Naive thymus-derived CD4-positive, alpha-beta T cell (primary cell): Measurements from ENCODE around the gene BTG4. TPM values are rescaled to one million over a fixed set of nuclear protein-coding genes. Genes with fewer than 3 reads are reported as not detected.

Experiments
- ATAC-seq: fragments of 150-1000 bp; cut with Tn5 transposase; 2 replicates; pipeline ENCODE4 v1.10.0; 2021; ENCODE audit warnings: mild to moderate bottlenecking, moderate library complexity
- CTCF ChIA-PET: fragments of 350-600 bp; sonication (Branson Sonifier 250); formaldehyde crosslinking; loops from one replicate; lab custom pipeline; 2021; ENCODE audit warnings: antibody characterized with exemption; lab: Charles Lee
- POLR2A ChIA-PET: fragments of 350-600 bp; sonication (Branson Sonifier 250); formaldehyde crosslinking; loops from one replicate; lab custom pipeline; 2021; ENCODE audit warnings: antibody characterized with exemption, inconsistent platforms; lab: Charles Lee
- DNase-seq, 9 donors: peaks; one replicate each; pipeline versions ENCODE4 v3.0.0 to v3.0.0-alpha.2; 2020 to 2022; ENCODE audit warnings: mixed read lengths in 1 of 9
- H3K27ac ChIP-seq: one replicate; pipeline ENCODE4 v1.7.0; 2013; ENCODE audit warnings: mild to moderate bottlenecking, low read depth, low read length, moderate library complexity
- H3K27me3 ChIP-seq, 2 donors: one replicate each; pipeline ENCODE4 v1.7.0; 2013; ENCODE audit warnings: low read length in 2 of 2, mild to moderate bottlenecking in 2 of 2, moderate library complexity in 2 of 2; ENCODE audit not compliant: control insufficient read depth in 2 of 2, insufficient read depth in 2 of 2
- H3K36me3 ChIP-seq, 3 experiments: 1 replicate in 2 of 3; 2 replicates in 1 of 3; pipeline ENCODE4 v1.7.0; 2013; ENCODE audit warnings: low read length in 3 of 3, mild to moderate bottlenecking in 3 of 3, moderate library complexity in 1 of 3; ENCODE audit not compliant: insufficient read depth in 3 of 3, control insufficient read depth in 2 of 3
- H3K4me1 ChIP-seq, 2 donors: one replicate each; pipeline ENCODE4 v1.7.0; 2013; ENCODE audit warnings: low read length in 2 of 2, mild to moderate bottlenecking in 2 of 2, moderate library complexity in 1 of 2; ENCODE audit not compliant: control insufficient read depth in 2 of 2, insufficient read depth in 2 of 2
- H3K4me3 ChIP-seq: 2 replicates; pipeline ENCODE4 v1.7.0; 2013; ENCODE audit warnings: mild to moderate bottlenecking, low read length
- H3K9me3 ChIP-seq, 3 experiments: 1 replicate in 2 of 3; 2 replicates in 1 of 3; pipeline ENCODE4 v1.7.0; 2013; ENCODE audit warnings: low read length in 3 of 3; ENCODE audit not compliant: control insufficient read depth in 2 of 3
- H3K27ac Mint-ChIP-seq, 9 donors: one replicate each; pipeline ENCODE4 v1.8.0; 2020 to 2022; ENCODE audit warnings: mixed read lengths in 9 of 9, mild to moderate bottlenecking in 8 of 9, moderate library complexity in 5 of 9, inconsistent platforms in 2 of 9
- H3K27me3 Mint-ChIP-seq, 5 donors: one replicate each; pipeline ENCODE4 v1.8.0; 2021 to 2022; ENCODE audit warnings: mixed read lengths in 5 of 5, mild to moderate bottlenecking in 1 of 5
- H3K36me3 Mint-ChIP-seq, 5 donors: one replicate each; pipeline ENCODE4 v1.8.0; 2020 to 2022; ENCODE audit warnings: mixed read lengths in 5 of 5, mild to moderate bottlenecking in 3 of 5, inconsistent platforms in 1 of 5
- H3K4me1 Mint-ChIP-seq, 7 donors: one replicate each; pipeline ENCODE4 v1.8.0; 2020 to 2022; ENCODE audit warnings: mixed read lengths in 7 of 7, mild to moderate bottlenecking in 3 of 7, inconsistent platforms in 1 of 7
- H3K4me3 Mint-ChIP-seq, 10 donors: one replicate each; pipeline ENCODE4 v1.8.0; 2020 to 2022; ENCODE audit warnings: mild to moderate bottlenecking in 10 of 10, mixed read lengths in 10 of 10, moderate library complexity in 6 of 10, inconsistent platforms in 2 of 10
- H3K9me3 Mint-ChIP-seq, 11 donors: one replicate each; pipeline ENCODE4 v1.8.0; 2020 to 2022; ENCODE audit warnings: mixed read lengths in 11 of 11, mild to moderate bottlenecking in 4 of 11, inconsistent platforms in 1 of 11, moderate library complexity in 1 of 11
- intact Hi-C, 2 donors: fragments of 100-400 bp; cut with micrococcal nuclease; formaldehyde crosslinking; loops; one replicate each; pipeline ENCODE4 v1.15.1; 2023
- polyA plus RNA-seq, 2 donors: library from polyadenylated mRNA; unstranded; fragments of 300-500 nt; fragmentation: Illumina TruSeq; gene quantifications; one replicate each; pipeline ENCODE4 v1.2.3, GENCODE V29; 2021
- total RNA-seq, 6 experiments: library from RNA in 5 of 6; stranded (reverse) in 5 of 6; gene quantifications; 1 replicate in 5 of 6; 2 replicates in 1 of 6; pipeline ENCODE4 v1.2.3 and lab custom pipeline; 2021 to 2026

BTG4 gene
- total and polyA plus RNA-seq, 7 experiments from 2014 or later, result not detected

DNA sequence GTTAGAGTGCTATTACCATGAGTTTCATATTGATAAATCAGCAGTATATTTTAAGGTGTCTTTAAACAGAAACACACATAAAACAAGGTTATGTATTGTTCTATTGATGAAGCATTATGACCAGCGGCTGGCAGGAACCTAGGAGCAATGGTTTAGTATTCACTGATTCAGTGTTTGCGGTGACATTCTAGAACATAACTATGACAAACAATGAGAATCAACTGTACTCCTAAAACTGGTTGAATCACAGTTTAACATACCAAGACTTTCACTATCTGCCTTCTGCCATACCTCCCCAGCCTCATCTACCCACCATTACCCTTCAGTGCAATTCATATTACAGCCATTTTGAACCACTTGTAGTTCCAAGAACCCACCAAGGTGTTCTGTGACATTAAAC lies 11.2 kb upstream of the BTG4 start:
- no peak overlapping the region for H3K27ac Mint-ChIP-seq
- H3K27me3 ChIP-seq, result peaks cover 0 to 5% of the 10 kb centered on the region in 2 donors
- H3K4me1 ChIP-seq, result peaks cover 0 to under 1% of the 10 kb centered on the region in 2 donors
- no peaks in the 10 kb centered on the region for H3K36me3 Mint-ChIP-seq
- H3K9me3 ChIP-seq, result no peaks in the 10 kb centered on the region
- no peak overlapping the region for H3K27ac ChIP-seq
- DNase-seq (no peak), ATAC-seq (no peak)
- intact Hi-C loops, result no loop called here
- no peak overlapping the region for H3K4me3 Mint-ChIP-seq
- H3K9me3 Mint-ChIP-seq, result no peaks in the 10 kb centered on the region
- ChIA-PET POLR2A (no interaction called here), CTCF (no interaction called here)
- no peaks in the 10 kb centered on the region for H3K36me3 ChIP-seq
- peaks cover 0 to 14% (median 8%) of the 10 kb centered on the region in 5 donors for H3K27me3 Mint-ChIP-seq
- peaks cover under 1 to 27% (median 3%) of the 10 kb centered on the region in 7 donors for H3K4me1 Mint-ChIP-seq
- H3K4me3 ChIP-seq, result no peak overlapping the region

DNA sequence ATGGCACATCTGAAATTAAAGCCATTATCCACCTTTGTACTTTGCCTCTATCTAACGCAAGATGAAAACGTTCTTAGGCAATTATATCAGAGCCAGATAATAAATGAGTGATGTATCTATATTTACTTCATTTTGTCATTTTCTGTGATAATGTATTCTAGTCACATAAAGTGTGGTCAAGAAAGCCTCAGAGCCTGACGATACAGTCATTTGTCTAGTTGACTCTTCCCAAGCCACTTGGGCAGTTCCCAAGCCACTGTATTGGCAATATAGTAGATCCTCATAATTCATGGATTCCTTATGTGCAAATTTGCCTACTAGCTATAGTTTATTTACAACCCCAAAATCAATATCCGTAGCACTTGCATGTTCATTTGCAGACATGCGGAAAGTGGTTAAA lies 10.2 kb upstream of the BTG4 start:
- Mint-ChIP-seq H3K4me3 (no peak overlapping the region), H3K9me3 (no peaks in the 10 kb centered on the region), H3K36me3 (no peaks in the 10 kb centered on the region), H3K27ac (no peak overlapping the region), H3K4me1 (peaks cover 0 to 24% (median 3%) of the 10 kb centered on the region in 7 donors), H3K27me3 (peaks cover 0 to 17% (median 8%) of the 10 kb centered on the region in 5 donors)
- no peak overlapping the region for H3K27ac ChIP-seq
- no peaks in the 10 kb centered on the region for H3K9me3 ChIP-seq
- no peak overlapping the region for H3K4me3 ChIP-seq
- intact Hi-C loops, result no loop called here
- H3K4me1 ChIP-seq, result no peaks in the 10 kb centered on the region
- H3K27me3 ChIP-seq, result peaks cover 0 to 5% of the 10 kb centered on the region in 2 donors
- H3K36me3 ChIP-seq, result no peaks in the 10 kb centered on the region
- no peak for ATAC-seq
- ChIA-PET CTCF (no interaction called here), POLR2A (interaction anchor here (0.8 kb wide), 1 partner anchor 863 kb away, joined by 3 read pairs; no protein-coding TSS in a partner anchor)
- no peak for DNase-seq

DNA sequence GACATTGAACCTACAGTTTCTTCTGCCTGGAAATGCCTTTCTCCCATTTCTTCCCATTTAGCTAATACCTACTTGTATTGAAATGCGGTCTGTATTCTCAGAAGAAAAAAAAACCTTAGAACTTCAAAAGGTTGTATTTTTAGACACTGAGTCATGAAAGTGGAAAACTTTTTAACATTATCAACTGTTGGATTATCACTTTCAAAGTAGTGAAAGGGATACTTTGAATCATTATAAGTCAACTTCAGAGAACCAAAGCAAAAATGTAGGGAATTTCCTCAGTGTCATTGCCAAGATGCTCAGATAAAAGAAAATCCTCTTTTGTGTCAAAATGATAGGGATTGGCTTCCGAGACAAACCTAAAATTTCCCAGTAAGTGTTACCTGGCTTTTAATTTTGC lies 8.9 kb upstream of the BTG4 start:
- intact Hi-C loops, result no loop called here
- DNase-seq (no peak), ATAC-seq (no peak)
- Histone ChIP-seq H3K9me3 (no peaks in the 10 kb centered on the region), H3K4me3 (no peak overlapping the region), H3K4me1 (no peaks in the 10 kb centered on the region), H3K27ac (no peak overlapping the region), H3K36me3 (no peaks in the 10 kb centered on the region), H3K27me3 (peaks cover 0 to 5% of the 10 kb centered on the region in 2 donors)
- Mint-ChIP-seq H3K4me3 (no peak overlapping the region), H3K27ac (no peak overlapping the region), H3K27me3 (peaks cover 0 to 18% (median 8%) of the 10 kb centered on the region in 5 donors), H3K9me3 (no peaks in the 10 kb centered on the region), H3K36me3 (no peaks in the 10 kb centered on the region), H3K4me1 (peaks cover 0 to 16% (median under 1%) of the 10 kb centered on the region in 7 donors)
- POLR2A ChIA-PET, result no interaction called here
- CTCF ChIA-PET, result no interaction called here

DNA sequence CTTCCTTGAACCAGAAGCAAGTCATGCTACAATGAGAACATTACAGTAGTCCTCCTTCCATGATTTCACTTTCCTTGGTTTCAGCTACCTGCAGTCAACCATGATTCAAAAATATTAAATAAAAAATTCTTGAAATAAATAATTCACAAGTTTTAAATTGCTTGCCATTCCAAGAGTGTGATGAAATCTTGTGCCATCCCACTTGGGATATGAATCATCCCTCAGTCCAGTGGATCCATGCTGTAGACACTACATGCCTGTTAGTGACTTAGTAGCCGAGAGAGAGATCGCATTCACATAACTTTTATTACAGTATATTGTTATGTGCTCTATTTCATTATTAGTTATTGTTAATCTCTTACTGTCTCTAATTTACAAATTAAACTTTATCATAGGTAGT lies 8.4 kb upstream of the BTG4 start:
- CTCF ChIA-PET, result no interaction called here
- Histone ChIP-seq H3K4me1 (no peaks in the 10 kb centered on the region), H3K4me3 (no peak overlapping the region), H3K36me3 (no peaks in the 10 kb centered on the region), H3K27ac (no peak overlapping the region), H3K9me3 (no peaks in the 10 kb centered on the region), H3K27me3 (peaks cover 0 to 5% of the 10 kb centered on the region in 2 donors)
- peaks cover 0 to 12% (median 0%) of the 10 kb centered on the region in 7 donors for H3K4me1 Mint-ChIP-seq
- no peak for DNase-seq
- ATAC-seq, result no peak
- intact Hi-C loops, result no loop called here
- H3K36me3 Mint-ChIP-seq, result no peaks in the 10 kb centered on the region
- no peaks in the 10 kb centered on the region for H3K9me3 Mint-ChIP-seq
- H3K4me3 Mint-ChIP-seq, result no peak overlapping the region
- POLR2A ChIA-PET, result no interaction called here
- H3K27ac Mint-ChIP-seq, result no peak overlapping the region
- H3K27me3 Mint-ChIP-seq, result peaks cover 0 to 20% (median 9%) of the 10 kb centered on the region in 5 donors

DNA sequence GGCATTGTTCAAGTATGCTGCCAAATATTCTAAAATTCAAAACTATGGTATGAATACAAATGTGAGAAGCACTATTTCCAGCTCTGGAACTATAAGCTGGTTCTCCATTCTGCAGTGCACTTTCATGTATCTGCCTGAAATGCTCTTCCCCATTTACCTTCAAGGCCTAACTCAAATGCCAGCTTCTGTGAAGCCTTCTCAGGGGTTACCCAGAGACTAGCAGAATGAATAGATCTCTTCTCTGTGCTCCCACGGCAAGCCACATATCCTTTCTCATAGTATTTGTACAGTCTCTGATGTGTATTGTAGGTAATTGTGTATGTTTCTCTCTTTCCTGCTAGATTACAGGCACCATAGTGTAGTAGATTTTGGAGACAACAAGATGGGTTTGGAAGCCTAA lies 6.5 kb upstream of the BTG4 start:
- no peak overlapping the region for H3K4me3 ChIP-seq
- Mint-ChIP-seq H3K27ac (no peak overlapping the region), H3K4me3 (no peak overlapping the region), H3K27me3 (peaks cover 13 to 38% (median 16%) of the 10 kb centered on the region in 5 donors), H3K36me3 (no peaks in the 10 kb centered on the region), H3K9me3 (peaks cover 0 to 1% (median 0%) of the 10 kb centered on the region in 11 donors), H3K4me1 (peaks cover 0 to 12% (median 7%) of the 10 kb centered on the region in 7 donors)
- ChIA-PET POLR2A (no interaction called here), CTCF (no interaction called here)
- H3K36me3 ChIP-seq, result no peaks in the 10 kb centered on the region
- H3K27ac ChIP-seq, result no peak overlapping the region
- intact Hi-C loops, result no loop called here
- DNase-seq, result no peak
- H3K9me3 ChIP-seq, result no peaks in the 10 kb centered on the region
- H3K27me3 ChIP-seq, result peaks cover 5 to 6% of the 10 kb centered on the region in 2 donors
- no peaks in the 10 kb centered on the region for H3K4me1 ChIP-seq
- ATAC-seq, result no peak

DNA sequence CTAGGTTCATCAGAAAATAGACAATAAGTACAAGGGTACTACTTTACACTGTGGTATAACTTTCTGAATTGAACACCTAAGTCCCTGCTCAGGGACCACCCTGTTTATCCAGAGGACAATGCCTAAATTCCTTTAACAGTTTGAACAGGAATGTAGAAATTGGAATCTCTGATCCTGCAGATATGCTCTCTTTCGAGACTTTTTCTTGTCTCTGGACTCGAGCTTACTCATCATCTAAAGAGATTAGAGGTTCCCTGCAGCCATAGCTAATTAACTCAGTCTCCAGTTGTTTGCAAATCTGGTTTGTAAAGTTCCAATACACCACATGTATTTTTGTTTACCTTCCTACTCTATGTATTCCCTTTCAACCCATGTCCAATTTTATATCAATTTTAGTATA lies 3.4 kb upstream of the BTG4 start:
- DNase-seq, result no peak
- Histone ChIP-seq H3K9me3 (no peaks in the 10 kb centered on the region), H3K27me3 (peaks cover 5 to 10% of the 10 kb centered on the region in 2 donors), H3K4me1 (peaks cover 0 to 3% of the 10 kb centered on the region in 2 donors), H3K27ac (no peak overlapping the region), H3K4me3 (no peak overlapping the region), H3K36me3 (no peaks in the 10 kb centered on the region)
- Mint-ChIP-seq H3K9me3 (peaks cover 0 to 1% (median 0%) of the 10 kb centered on the region in 11 donors), H3K36me3 (peaks cover 0 to 2% (median 0%) of the 10 kb centered on the region in 5 donors), H3K27ac (no peak overlapping the region), H3K4me1 (peaks cover 0 to 19% (median 12%) of the 10 kb centered on the region in 7 donors), H3K4me3 (no peak overlapping the region), H3K27me3 (peaks cover 32 to 47% (median 34%) of the 10 kb centered on the region in 5 donors)
- ChIA-PET POLR2A (no interaction called here), CTCF (no interaction called here)
- ATAC-seq, result no peak
- intact Hi-C loops, result no loop called here
